Tibial nerve (tissue), 4 donors: Measurements from ENCODE around the gene CLASP2. TPM values are rescaled to one million over a fixed set of nuclear protein-coding genes. Genes with fewer than 3 reads are reported as not detected.

Experiments
- DNase-seq, 2 donors: peaks; one replicate each; pipeline ENCODE4 v3.0.0-alpha.2; 2019; ENCODE audit warnings: low spot score in 2 of 2
- H3K27ac ChIP-seq, 4 donors: fragments of 200-600 bp; sonication (generic) in 3 of 4; one replicate each; pipeline ENCODE4 v1.5.1; 2017 to 2019; ENCODE audit warnings: mild to moderate bottlenecking in 1 of 4
- H3K27me3 ChIP-seq, 2 donors: fragments of 200-600 bp; sonication (generic) in 1 of 2; one replicate each; pipeline versions ENCODE4 v1.5.1 to v1.6.0; 2017 to 2019
- H3K36me3 ChIP-seq, 3 donors: fragments of 200-600 bp; sonication (generic); one replicate each; pipeline ENCODE4 v1.5.1; 2018 to 2019
- H3K4me1 ChIP-seq, 4 donors: fragments of 200-600 bp; sonication (generic) in 3 of 4; one replicate each; pipeline ENCODE4 v1.5.1; 2017 to 2019
- H3K4me3 ChIP-seq, 4 donors: fragments of 200-600 bp; sonication (generic) in 3 of 4; one replicate each; pipeline ENCODE4 v1.5.1; 2017 to 2019; ENCODE audit warnings: mild to moderate bottlenecking in 1 of 4, moderate library complexity in 1 of 4
- H3K9me3 ChIP-seq, 4 donors: fragments of 200-600 bp; sonication (generic) in 3 of 4; one replicate each; pipeline ENCODE4 v1.5.1; 2017 to 2019
- CTCF ChIP-seq, 5 experiments: fragments of 200-600 bp in 3 of 5; fragments of 450-650 bp in 2 of 5; sonication (generic) in 3 of 5; IDR thresholded peaks; one replicate each; pipeline ENCODE4 v1.5.1; 2016 to 2019; ENCODE audit warnings: antibody characterized with exemption in 5 of 5, mild to moderate bottlenecking in 3 of 5, moderate library complexity in 2 of 5
- EP300 ChIP-seq, 2 donors: sonication (generic); formaldehyde crosslinking; IDR thresholded peaks; one replicate each; pipeline ENCODE4 v1.6.1; 2017; ENCODE audit warnings: antibody characterized with exemption in 2 of 2, mild to moderate bottlenecking in 1 of 2
- POLR2A ChIP-seq, 2 donors: fragments of 450-650 bp; IDR thresholded peaks; one replicate each; pipeline ENCODE4 v1.6.1; 2017; ENCODE audit warnings: antibody characterized with exemption in 2 of 2, mild to moderate bottlenecking in 2 of 2, moderate library complexity in 2 of 2
- WGBS, 2 donors: methylation state at CpG; one replicate each; pipeline ENCODE4 v1.1.5; 2018; 5-methylcytosine and 5-hydroxymethylcytosine counted together
- total RNA-seq, 4 donors: library from RNA; depleted of rRNA; stranded (reverse); fragments of >200 nt; gene quantifications; one replicate each; pipeline ENCODE4 v1.1.0, GENCODE V29; 2016

CLASP2 gene
- total RNA-seq, 4 donors from 2014 or later: 95.1 to 161 (median 106) TPM

- peaks cover 0 to 69% (median 5%) of the 10 kb centered on the region in 3 donors for H3K36me3 ChIP-seq
- no peak for DNase-seq
- H3K27ac ChIP-seq: no peak overlapping the region
- no peaks in the 10 kb centered on the region for H3K4me1 ChIP-seq
- no peaks in the 10 kb centered on the region for H3K9me3 ChIP-seq
- TF ChIP-seq CTCF (IDR thresholded peaks at IDR 0.05) (no peak), POLR2A (IDR thresholded peaks at IDR 0.05) (no peak), EP300 (IDR thresholded peaks at IDR 0.05) (no peak)
- H3K4me3 ChIP-seq: no peak overlapping the region
- no peaks in the 10 kb centered on the region for H3K27me3 ChIP-seq
- WGBS, 2 donors: 81 to 87% methylated on average over 1 of the region's 1 CpG
Measured at GRCh38 chr3:33575311-33575710, 142.7 kb downstream of the CLASP2 start.

- Histone ChIP-seq H3K4me3 (no peak overlapping the region), H3K27ac (no peak overlapping the region), H3K9me3 (no peaks in the 10 kb centered on the region), H3K4me1 (no peaks in the 10 kb centered on the region), H3K27me3 (no peaks in the 10 kb centered on the region), H3K36me3 (peaks cover 0 to 62% (median 0%) of the 10 kb centered on the region in 3 donors)
- WGBS, 2 donors: 36 to 44% methylated on average over 3 of the region's 3 CpGs
- DNase-seq: no peak
- no peak for TF ChIP-seq CTCF (IDR thresholded peaks at IDR 0.05)
- no peak for TF ChIP-seq POLR2A (IDR thresholded peaks at IDR 0.05)
- no peak for TF ChIP-seq EP300 (IDR thresholded peaks at IDR 0.05)
Measured at GRCh38 chr3:33557829-33558228, 160.2 kb downstream of the CLASP2 start.

GRCh38 chr3:33557279-33557678 lies 160.8 kb downstream of the CLASP2 start:
- Histone ChIP-seq H3K27me3 (no peaks in the 10 kb centered on the region), H3K36me3 (peaks cover 0 to 68% (median 0%) of the 10 kb centered on the region in 3 donors), H3K4me3 (no peak overlapping the region), H3K9me3 (no peaks in the 10 kb centered on the region), H3K27ac (no peak overlapping the region), H3K4me1 (no peaks in the 10 kb centered on the region)
- 96 to 97% methylated on average over 1 of the region's 1 CpG for WGBS, 2 donors
- no peak for DNase-seq
- TF ChIP-seq EP300 (IDR thresholded peaks at IDR 0.05): no peak
- no peak for TF ChIP-seq CTCF (IDR thresholded peaks at IDR 0.05)
- TF ChIP-seq POLR2A (IDR thresholded peaks at IDR 0.05): no peak

GRCh38 chr3:33547101-33547500 lies 171.0 kb downstream of the CLASP2 start:
- no peak for DNase-seq
- Histone ChIP-seq H3K4me1 (no peaks in the 10 kb centered on the region), H3K36me3 (peaks cover 2 to 55% (median 11%) of the 10 kb centered on the region in 3 donors), H3K27me3 (no peaks in the 10 kb centered on the region), H3K4me3 (no peak overlapping the region), H3K9me3 (no peaks in the 10 kb centered on the region), H3K27ac (no peak overlapping the region)
- no peak for TF ChIP-seq EP300 (IDR thresholded peaks at IDR 0.05)
- no peak for TF ChIP-seq POLR2A (IDR thresholded peaks at IDR 0.05)
- TF ChIP-seq CTCF (IDR thresholded peaks at IDR 0.05): no peak
- 90 to 92% methylated on average over 1 of the region's 1 CpG for WGBS, 2 donors

- 63 to 76% methylated on average over 1 of the region's 1 CpG for WGBS, 2 donors
- no peak for DNase-seq
- Histone ChIP-seq H3K4me1 (no peaks in the 10 kb centered on the region), H3K27ac (no peak overlapping the region), H3K4me3 (no peak overlapping the region), H3K9me3 (no peaks in the 10 kb centered on the region), H3K27me3 (no peaks in the 10 kb centered on the region), H3K36me3 (peaks cover 0 to 57% (median 5%) of the 10 kb centered on the region in 3 donors)
- TF ChIP-seq CTCF (IDR thresholded peaks at IDR 0.05) (no peak), POLR2A (IDR thresholded peaks at IDR 0.05) (no peak), EP300 (IDR thresholded peaks at IDR 0.05) (no peak)
Measured at GRCh38 chr3:33544126-33544525, 173.9 kb downstream of the CLASP2 start.
